Measurements from ENCODE around the gene TCP11L1.

The TCP11L1 gene

GRCh38 chr11:33015621-33016551 lies 23.5 kb upstream of the TCP11L1 start, which contains the start of gene DEPDC7 (continued):
- TF ChIP-seq HIC1 (tag by site-specific recombination; IDR thresholded peaks at IDR 0.05) (peak; percentile 92), ZNF132 (tag by site-specific recombination; IDR thresholded peaks at IDR 0.05; ENCODE audit: borderline replicate concordance) (no peak), ZNF112 (tag by site-specific recombination; IDR thresholded peaks at IDR 0.05) (no peak), ZNF324 (tag by site-specific recombination; IDR thresholded peaks at IDR 0.05) (no peak), AEBP2 (tag by site-specific recombination; IDR thresholded peaks at IDR 0.05; ENCODE audit: borderline replicate concordance) (no peak), IKZF3 (tag by site-specific recombination; IDR thresholded peaks at IDR 0.05) (0 out of 2 replicates have a peak, but pooled peaks have one; percentile 12), GFI1B (tag by site-specific recombination; IDR thresholded peaks at IDR 0.05) (no peak), ZNF571 (tag by site-specific recombination; IDR thresholded peaks at IDR 0.05) (no peak), ZNF785 (tag by site-specific recombination; IDR thresholded peaks at IDR 0.05) (no peak), ZNF677 (tag by site-specific recombination; IDR thresholded peaks at IDR 0.05) (no peak), SP7 (tag by site-specific recombination; IDR thresholded peaks at IDR 0.05) (peak; percentile 55), ZNF335 (tag by site-specific recombination; conservative IDR thresholded peaks at IDR 0.05) (peak; percentile 72), ZNF202 (tag by site-specific recombination; IDR thresholded peaks at IDR 0.05; ENCODE audit: borderline replicate concordance) (no peak), OSR2 (tag by site-specific recombination; IDR thresholded peaks at IDR 0.05) (peak; percentile 88), PRDM4 (tag by site-specific recombination; IDR thresholded peaks at IDR 0.05) (no peak), ZNF623 (tag by site-specific recombination; IDR thresholded peaks at IDR 0.05) (no peak), ZNF391 (tag by site-specific recombination; IDR thresholded peaks at IDR 0.05; ENCODE audit: borderline replicate concordance, low read depth) (no peak), ZNF19 (tag by site-specific recombination; IDR thresholded peaks at IDR 0.05; ENCODE audit: low read depth) (no peak)
- TF ChIP-seq, protein P1, sequence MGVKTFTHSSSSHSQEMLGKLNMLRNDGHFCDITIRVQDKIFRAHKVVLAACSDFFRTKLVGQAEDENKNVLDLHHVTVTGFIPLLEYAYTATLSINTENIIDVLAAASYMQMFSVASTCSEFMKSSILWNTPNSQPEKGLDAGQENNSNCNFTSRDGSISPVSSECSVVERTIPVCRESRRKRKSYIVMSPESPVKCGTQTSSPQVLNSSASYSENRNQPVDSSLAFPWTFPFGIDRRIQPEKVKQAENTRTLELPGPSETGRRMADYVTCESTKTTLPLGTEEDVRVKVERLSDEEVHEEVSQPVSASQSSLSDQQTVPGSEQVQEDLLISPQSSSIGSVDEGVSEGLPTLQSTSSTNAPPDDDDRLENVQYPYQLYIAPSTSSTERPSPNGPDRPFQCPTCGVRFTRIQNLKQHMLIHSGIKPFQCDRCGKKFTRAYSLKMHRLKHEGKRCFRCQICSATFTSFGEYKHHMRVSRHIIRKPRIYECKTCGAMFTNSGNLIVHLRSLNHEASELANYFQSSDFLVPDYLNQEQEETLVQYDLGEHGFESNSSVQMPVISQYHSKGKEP (tag by site-specific recombination; IDR thresholded peaks at IDR 0.05) = no peak
- TF ChIP-seq, protein P2, sequence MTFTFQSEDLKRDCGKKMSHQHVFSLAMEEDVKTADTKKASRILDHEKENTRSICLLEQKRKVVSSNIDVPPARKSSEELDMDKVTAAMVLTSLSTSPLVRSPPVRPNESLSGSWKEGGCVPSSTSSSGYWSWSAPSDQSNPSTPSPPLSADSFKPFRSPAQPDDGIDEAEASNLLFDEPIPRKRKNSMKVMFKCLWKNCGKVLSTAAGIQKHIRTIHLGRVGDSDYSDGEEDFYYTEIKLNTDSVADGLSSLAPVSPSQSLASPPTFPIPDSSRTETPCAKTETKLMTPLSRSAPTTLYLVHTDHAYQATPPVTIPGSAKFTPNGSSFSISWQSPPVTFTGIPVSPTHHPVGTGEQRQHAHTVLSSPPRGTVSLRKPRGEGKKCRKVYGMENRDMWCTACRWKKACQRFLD (tag by site-specific recombination; IDR thresholded peaks at IDR 0.05) = no peak
- TF ChIP-seq, protein P3, sequence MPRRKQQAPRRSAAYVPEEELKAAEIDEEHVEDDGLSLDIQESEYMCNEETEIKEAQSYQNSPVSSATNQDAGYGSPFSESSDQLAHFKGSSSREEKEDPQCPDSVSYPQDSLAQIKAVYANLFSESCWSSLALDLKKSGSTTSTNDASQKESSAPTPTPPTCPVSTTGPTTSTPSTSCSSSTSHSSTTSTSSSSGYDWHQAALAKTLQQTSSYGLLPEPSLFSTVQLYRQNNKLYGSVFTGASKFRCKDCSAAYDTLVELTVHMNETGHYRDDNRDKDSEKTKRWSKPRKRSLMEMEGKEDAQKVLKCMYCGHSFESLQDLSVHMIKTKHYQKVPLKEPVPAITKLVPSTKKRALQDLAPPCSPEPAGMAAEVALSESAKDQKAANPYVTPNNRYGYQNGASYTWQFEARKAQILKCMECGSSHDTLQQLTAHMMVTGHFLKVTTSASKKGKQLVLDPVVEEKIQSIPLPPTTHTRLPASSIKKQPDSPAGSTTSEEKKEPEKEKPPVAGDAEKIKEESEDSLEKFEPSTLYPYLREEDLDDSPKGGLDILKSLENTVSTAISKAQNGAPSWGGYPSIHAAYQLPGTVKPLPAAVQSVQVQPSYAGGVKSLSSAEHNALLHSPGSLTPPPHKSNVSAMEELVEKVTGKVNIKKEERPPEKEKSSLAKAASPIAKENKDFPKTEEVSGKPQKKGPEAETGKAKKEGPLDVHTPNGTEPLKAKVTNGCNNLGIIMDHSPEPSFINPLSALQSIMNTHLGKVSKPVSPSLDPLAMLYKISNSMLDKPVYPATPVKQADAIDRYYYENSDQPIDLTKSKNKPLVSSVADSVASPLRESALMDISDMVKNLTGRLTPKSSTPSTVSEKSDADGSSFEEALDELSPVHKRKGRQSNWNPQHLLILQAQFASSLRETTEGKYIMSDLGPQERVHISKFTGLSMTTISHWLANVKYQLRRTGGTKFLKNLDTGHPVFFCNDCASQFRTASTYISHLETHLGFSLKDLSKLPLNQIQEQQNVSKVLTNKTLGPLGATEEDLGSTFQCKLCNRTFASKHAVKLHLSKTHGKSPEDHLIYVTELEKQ (tag by site-specific recombination; IDR thresholded peaks at IDR 0.05; ENCODE audit: borderline replicate concordance) = no peak
